ENCODE data around the gene UBE3B.

UBE3B gene

DNA sequence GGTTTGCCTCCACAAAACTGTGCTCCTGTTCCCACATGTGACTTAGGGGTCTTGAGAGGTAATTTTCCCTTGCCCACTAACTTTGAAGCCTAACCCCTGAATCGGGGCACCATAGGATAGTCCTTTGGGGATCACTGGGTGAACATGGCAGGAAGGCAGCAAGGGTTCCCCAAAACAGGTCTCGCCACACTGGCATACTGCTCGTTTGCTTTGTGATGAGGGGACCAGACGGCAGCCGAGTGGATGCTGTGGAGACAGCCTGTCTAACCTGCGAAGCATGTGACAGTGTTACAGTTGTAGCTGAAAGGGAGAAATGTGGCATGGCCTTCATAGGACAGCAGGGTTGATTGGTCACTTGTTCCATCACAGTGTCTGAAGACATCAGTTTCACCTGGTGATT lies 42.4 kb downstream of the UBE3B start:
- Mint-ChIP-seq H3K4me1 (no peaks in the 10 kb centered on the region), H3K27me3 (no peaks in the 10 kb centered on the region), H3K9me3 (no peaks in the 10 kb centered on the region), H3K36me3 (peaks cover 77% of the 10 kb centered on the region), H3K4me3 (no peak overlapping the region), H3K27ac (no peak overlapping the region)
- no peak for ATAC-seq

DNA sequence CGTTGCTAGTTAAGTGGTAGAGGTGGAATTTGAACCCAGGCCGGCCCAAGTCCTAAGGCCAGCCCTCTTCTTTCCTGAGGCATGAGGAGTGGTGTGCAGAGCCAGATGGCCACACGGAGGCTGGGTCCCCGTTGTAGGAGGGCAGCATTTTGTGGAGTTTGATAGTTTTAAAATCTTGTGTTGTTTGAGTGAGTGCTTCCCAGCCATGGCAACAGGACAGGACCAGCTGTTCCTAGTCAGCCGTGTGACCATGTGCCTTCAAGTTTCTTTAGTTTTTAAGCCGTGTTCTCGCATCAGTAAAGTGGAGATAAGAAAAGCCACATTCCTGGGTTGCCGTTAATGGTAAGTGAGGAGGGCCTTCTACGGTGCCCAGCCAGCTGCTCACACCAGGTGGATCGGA lies 44.4 kb downstream of the UBE3B start:
- Mint-ChIP-seq H3K27ac (no peak overlapping the region), H3K36me3 (peaks cover 84% of the 10 kb centered on the region)

DNA sequence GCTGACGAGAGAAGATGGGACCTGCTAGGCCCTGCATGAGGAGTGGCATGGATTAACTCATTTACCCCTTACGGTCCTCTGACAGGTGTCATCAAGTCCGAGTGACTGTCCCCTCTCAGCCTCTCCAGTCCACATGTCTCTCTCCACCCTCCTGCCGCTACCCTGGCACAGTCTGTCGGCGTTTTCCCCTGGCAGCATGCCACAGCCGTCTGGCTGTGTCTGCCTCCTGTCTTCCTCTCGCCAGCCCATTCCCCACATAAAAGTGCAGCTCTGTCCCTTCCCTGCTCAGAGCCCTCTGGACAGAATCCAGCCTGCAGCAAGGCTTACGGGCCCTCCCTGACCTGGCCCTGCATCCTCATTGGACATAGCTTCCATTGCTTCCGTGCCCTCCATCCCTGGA lies 45.6 kb downstream of the UBE3B start:
- no peaks in the 10 kb centered on the region for H3K4me1 Mint-ChIP-seq
- no peak for ATAC-seq
- H3K36me3 Mint-ChIP-seq: peaks cover 81% of the 10 kb centered on the region
- H3K27ac Mint-ChIP-seq: no peak overlapping the region
- H3K27me3 Mint-ChIP-seq: no peaks in the 10 kb centered on the region
- H3K9me3 Mint-ChIP-seq: no peaks in the 10 kb centered on the region
- H3K4me3 Mint-ChIP-seq: no peak overlapping the region

More for the DNA sequence above, 44.4 kb downstream of the UBE3B start:
- no peaks in the 10 kb centered on the region for H3K9me3 Mint-ChIP-seq
- ATAC-seq: no peak
- no peaks in the 10 kb centered on the region for H3K4me1 Mint-ChIP-seq
- H3K27me3 Mint-ChIP-seq: no peaks in the 10 kb centered on the region
- H3K4me3 Mint-ChIP-seq: no peak overlapping the region

DNA sequence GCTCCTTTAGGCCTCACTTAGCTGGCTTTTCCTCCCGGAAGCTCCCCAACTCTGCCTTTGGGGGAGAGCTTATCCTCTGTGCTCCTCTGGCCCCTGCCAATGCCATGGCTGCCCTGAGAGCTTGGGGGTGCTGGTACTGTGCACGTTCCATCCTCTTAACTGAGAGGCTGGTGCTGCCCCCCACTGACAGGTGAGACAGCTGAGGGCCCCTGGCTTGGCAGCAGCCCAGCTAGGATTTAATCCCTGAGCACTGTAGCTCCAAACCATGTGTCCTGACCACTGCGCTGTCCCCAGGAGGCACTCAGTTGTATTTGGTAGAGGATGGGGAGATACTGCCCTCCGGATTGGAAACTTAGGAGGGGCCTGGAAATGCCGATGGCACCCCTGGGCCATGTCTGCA lies 46.1 kb downstream of the UBE3B start:
- H3K27ac Mint-ChIP-seq: no peak overlapping the region

DNA sequence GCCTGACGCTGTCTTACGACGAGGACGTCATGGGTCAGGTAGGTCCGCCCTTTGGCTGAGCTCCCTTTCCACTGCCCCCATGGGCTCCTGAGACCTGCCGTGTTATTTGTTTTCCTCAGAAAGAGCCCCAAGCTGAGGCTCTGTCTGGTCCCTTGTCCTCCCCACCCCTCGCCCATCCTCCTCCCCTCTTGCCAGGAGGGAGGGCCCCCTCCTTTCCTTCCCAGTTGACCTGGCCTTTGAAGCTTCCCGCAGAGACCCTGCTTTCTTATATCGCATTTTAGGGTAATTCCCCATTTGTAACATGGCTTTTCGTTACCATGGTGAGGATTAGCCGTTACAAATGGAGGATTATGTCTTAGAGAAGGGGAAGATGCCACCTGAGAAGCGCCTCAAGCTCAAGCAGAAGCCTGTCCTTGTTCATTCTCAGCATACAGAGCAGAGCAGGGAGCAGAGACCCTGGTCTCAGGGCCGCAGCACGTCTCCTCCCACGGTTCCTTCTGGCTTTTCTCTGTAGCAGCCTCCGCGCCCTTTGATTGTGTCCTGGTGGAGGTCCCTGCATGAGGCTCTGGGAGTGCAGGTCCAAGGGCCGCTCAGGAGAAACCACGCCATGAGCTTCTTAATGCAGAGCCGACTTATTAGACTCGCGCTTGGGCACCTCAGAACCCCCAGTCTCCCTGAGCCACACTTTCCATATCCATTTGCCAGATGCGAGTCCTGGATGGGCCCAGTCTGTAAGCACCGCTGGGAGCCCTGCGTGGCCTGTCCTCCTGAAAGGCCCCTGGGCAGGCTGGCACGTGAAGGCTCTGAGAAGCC lies 47.2 kb downstream of the UBE3B start:
- no peaks in the 10 kb centered on the region for H3K9me3 Mint-ChIP-seq
- no peak overlapping the region for H3K4me3 Mint-ChIP-seq
- H3K27ac Mint-ChIP-seq: no peak overlapping the region
- no peaks in the 10 kb centered on the region for H3K4me1 Mint-ChIP-seq
- no peaks in the 10 kb centered on the region for H3K27me3 Mint-ChIP-seq
- no peak for ATAC-seq
- H3K36me3 Mint-ChIP-seq: peaks cover 78% of the 10 kb centered on the region

More for the DNA sequence above, 46.1 kb downstream of the UBE3B start:
- H3K4me1 Mint-ChIP-seq: no peaks in the 10 kb centered on the region
- H3K27me3 Mint-ChIP-seq: no peaks in the 10 kb centered on the region
- peaks cover 79% of the 10 kb centered on the region for H3K36me3 Mint-ChIP-seq
- no peaks in the 10 kb centered on the region for H3K9me3 Mint-ChIP-seq
- H3K4me3 Mint-ChIP-seq: no peak overlapping the region
- ATAC-seq: no peak

DNA sequence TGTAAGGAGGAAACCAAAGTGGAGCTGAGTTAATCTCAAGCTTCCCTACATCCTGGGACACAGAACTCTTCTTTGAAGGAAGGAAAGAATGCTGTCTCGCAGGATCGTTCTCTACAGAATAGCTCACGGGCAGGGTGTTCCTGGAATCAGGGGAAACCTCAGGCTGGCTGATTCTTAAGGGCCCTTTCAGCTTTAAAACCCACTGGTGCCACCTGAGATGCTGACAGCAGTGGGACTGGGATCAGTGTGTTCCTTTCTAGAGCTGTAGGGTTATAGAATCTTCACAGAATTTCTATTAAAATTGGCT lies 47.8 kb downstream of the UBE3B start:
- no peak for ATAC-seq
- peaks cover 78% of the 10 kb centered on the region for H3K36me3 Mint-ChIP-seq
- H3K4me3 Mint-ChIP-seq: no peak overlapping the region
- H3K4me1 Mint-ChIP-seq: no peaks in the 10 kb centered on the region
- no peaks in the 10 kb centered on the region for H3K9me3 Mint-ChIP-seq
- H3K27ac Mint-ChIP-seq: no peak overlapping the region
- no peaks in the 10 kb centered on the region for H3K27me3 Mint-ChIP-seq

DNA sequence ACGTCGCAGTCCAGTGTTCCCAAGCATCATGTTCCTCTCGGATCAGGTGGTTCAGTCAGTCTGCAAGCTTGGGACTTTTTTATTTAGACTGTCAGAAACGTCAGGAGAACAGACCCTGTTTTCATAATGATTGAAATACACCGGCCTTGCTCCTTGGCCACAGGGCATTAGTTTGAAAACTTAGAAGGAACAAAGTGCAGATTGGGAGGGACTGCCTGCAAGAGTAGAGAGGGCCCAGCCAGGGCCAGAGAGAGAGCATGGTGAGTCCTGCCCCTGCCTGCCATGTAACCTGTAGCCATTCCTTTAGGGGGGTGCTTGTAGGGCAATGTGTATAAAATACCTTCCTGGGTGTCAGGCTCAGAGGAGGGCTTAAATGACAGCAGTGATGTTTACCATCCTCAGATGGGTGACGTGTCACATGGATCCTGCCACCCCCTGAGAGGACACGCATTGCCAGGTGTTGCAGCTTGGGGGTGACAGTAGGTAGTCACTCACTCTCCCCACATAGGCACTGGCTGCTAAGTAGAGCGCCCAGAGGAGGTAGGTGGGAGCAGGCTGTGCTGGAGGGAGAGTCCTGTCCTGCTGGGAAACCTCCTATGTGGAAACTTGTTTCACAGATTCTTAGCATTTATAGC lies 50.2 kb downstream of the UBE3B start:
- no peaks in the 10 kb centered on the region for H3K4me1 Mint-ChIP-seq
- H3K4me3 Mint-ChIP-seq: no peak overlapping the region
- H3K9me3 Mint-ChIP-seq: no peaks in the 10 kb centered on the region
- H3K27me3 Mint-ChIP-seq: no peaks in the 10 kb centered on the region
- ATAC-seq: no peak
- no peak overlapping the region for H3K27ac Mint-ChIP-seq
- H3K36me3 Mint-ChIP-seq: peaks cover 66% of the 10 kb centered on the region

DNA sequence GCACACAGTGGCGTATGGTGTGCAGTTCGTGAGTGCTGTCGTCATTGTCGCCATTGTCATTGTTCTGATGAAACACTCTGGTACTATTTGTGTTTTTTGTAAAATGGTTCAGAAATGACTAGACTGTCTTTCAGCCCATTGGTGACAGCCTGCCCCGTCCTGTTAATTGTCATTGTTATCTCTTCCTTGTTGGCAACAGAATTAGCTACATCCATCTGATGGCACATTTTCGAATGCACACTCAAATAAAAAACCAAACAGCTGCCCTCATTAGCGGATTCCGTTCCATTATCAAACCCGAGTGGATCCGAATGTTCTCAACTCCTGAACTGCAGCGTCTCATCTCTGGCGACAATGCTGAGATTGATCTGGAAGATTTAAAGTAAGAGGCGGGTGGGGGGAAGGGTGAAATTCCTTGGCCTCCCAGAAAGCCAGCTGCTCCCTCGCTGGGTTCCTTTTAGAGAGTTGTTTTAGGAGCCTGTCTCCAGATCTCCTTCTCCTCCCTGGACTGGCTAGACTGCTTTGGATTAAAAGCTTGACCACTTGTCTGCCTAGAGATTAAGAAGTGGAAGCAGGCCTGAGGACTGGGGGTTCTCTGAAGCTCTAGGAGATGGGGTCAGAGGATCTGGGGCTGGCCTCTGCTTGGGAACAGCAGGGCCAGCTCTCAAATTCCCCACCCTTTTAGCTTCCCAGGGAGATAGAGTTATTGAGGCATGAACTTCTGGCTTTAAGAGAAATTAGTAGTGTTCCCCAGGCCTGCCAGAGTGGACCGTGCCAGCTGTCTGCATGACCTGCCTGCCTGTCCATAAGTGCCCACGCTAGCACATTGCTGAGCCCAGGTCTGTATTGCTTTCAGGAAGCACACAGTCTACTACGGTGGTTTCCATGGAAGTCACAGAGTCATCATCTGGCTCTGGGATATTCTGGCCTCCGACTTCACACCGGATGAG lies 52.5 kb downstream of the UBE3B start:
- no peak for ATAC-seq
- no peaks in the 10 kb centered on the region for H3K4me1 Mint-ChIP-seq
- H3K4me3 Mint-ChIP-seq: no peak overlapping the region
- H3K9me3 Mint-ChIP-seq: no peaks in the 10 kb centered on the region
- peaks cover 61% of the 10 kb centered on the region for H3K36me3 Mint-ChIP-seq
- H3K27me3 Mint-ChIP-seq: no peaks in the 10 kb centered on the region
- no peak overlapping the region for H3K27ac Mint-ChIP-seq

DNA sequence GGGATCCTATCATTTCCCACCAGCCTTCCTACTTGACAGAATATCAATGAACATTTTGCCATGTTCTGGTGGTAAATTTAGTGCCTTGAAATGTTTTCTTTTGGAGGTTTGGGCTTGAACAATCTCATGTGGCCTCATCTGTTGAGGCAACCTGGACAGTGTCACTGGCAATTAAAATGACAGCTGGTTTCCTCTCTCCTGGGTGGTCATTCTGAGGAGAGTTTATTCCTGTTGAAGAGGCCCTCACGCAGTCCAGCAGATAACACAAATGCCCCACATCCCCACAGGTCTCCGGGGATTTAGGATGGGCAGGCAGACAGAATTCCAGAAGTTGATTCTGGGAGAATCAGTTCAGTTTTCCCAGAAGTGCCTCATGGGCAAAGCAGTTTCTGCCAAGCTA lies 54.0 kb downstream of the UBE3B start:
- Mint-ChIP-seq H3K36me3 (peaks cover 55% of the 10 kb centered on the region), H3K4me3 (no peak overlapping the region), H3K27me3 (no peaks in the 10 kb centered on the region), H3K9me3 (no peaks in the 10 kb centered on the region), H3K27ac (no peak overlapping the region), H3K4me1 (no peaks in the 10 kb centered on the region)
- ATAC-seq: no peak

DNA sequence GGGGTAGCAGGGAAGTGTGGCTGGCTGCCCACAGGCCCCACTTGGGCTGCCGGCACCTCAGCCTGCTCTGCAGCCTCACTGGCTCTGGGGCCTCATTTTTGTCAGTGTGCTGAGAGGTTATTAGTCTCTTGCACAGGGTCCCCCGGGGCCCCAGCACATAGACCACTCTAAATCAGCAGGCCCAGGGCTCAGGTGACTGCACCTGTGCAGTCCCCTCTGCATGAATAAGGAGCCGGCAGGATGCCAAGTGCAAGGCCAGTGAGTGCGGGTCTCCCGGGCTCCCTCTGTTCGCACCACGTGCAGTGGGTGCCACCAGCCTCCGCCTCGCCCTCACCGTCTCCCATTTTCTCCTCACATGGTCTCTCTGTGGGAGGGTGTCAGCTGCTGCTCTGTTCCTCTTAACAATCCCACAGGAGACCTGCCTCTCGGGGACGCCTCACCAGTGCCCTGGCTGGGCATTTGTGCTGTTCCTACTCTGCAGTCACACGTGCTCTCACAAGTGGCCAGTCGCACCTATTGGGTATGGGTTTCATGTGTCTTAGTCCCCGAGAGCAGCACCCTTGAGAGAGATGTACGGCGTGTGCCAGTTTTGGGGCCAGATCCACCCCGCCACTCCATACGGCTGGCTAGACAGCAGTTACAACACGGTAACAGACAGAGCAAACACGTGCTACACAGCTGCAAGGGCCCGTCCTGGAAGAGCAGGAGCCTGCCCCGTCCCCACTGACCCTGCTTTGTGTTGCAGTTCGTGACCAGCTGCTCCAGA lies 55.5 kb downstream of the UBE3B start:
- Mint-ChIP-seq H3K4me3 (no peak overlapping the region), H3K4me1 (no peaks in the 10 kb centered on the region), H3K27ac (no peak overlapping the region), H3K36me3 (peaks cover 52% of the 10 kb centered on the region), H3K9me3 (no peaks in the 10 kb centered on the region), H3K27me3 (no peaks in the 10 kb centered on the region)
- no peak for ATAC-seq

DNA sequence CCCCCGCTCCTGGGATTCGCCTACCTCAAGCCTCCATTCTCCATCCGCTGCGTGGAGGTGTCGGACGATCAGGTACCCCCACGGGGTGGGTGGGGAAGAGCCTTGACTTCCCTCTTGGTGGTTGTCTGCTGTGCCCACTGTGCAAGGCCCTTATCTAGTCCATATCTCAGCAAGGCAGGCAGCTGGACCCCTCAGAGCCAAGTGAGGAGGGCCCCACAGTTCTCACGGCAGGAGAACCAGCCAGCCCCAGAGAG lies 56.0 kb downstream of the UBE3B start:
- H3K27me3 Mint-ChIP-seq: no peaks in the 10 kb centered on the region
- H3K9me3 Mint-ChIP-seq: no peaks in the 10 kb centered on the region
- no peak for ATAC-seq
- H3K4me3 Mint-ChIP-seq: no peak overlapping the region
- H3K36me3 Mint-ChIP-seq: peaks cover 51% of the 10 kb centered on the region
- no peaks in the 10 kb centered on the region for H3K4me1 Mint-ChIP-seq
- H3K27ac Mint-ChIP-seq: no peak overlapping the region

DNA sequence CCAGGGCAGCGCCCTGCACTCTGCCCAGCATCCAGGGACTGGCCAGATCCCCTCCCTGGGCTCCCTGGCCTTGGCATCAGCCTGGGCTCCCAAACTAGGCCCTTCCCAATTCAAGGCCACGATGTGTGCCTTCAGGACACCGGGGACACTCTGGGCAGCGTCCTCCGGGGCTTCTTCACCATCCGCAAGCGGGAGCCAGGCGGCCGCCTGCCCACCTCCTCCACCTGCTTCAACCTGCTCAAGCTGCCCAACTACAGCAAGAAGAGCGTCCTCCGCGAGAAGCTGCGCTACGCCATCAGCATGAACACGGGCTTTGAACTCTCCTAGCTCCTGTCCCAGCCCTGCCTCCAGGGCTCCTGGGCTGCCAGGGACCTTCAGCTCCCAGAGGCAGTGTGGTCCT lies 57.0 kb downstream of the UBE3B start:
- Mint-ChIP-seq H3K9me3 (no peaks in the 10 kb centered on the region), H3K4me1 (no peaks in the 10 kb centered on the region), H3K4me3 (no peak overlapping the region), H3K27ac (no peak overlapping the region), H3K36me3 (peaks cover 50% of the 10 kb centered on the region), H3K27me3 (no peaks in the 10 kb centered on the region)
- ATAC-seq: no peak

DNA sequence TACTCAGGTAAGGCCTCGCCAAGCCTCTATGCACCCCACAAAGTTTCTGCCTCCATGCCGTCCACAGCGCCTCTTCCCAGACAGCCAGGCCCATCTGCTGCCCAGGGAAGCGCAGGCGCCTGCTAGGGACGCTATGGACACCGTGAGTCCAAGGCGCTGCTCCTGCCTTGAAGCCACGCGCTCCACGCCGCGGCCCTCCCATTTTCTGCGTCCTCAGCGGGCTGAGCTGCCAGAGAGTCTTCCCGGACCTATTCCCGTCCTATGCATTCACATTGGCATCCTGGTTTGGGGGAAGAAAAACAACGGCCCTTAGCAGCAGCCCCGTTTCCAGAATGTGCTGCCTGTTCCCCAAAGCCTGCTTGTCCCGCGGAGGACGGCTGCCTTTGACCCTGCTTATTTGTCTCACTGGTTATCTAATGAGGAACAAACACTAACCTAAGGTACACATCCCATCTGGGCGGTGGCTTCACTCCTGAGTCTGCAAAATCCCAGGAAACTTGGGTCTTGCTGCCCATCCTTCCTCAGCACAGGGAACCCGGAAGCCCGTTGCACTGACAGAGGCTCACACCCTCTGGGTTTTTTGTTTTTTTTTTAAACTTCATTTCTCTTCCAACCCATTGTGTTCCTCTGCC lies 57.9 kb downstream of the UBE3B start:
- Mint-ChIP-seq H3K36me3 (peaks cover 41% of the 10 kb centered on the region), H3K9me3 (no peaks in the 10 kb centered on the region)

DNA sequence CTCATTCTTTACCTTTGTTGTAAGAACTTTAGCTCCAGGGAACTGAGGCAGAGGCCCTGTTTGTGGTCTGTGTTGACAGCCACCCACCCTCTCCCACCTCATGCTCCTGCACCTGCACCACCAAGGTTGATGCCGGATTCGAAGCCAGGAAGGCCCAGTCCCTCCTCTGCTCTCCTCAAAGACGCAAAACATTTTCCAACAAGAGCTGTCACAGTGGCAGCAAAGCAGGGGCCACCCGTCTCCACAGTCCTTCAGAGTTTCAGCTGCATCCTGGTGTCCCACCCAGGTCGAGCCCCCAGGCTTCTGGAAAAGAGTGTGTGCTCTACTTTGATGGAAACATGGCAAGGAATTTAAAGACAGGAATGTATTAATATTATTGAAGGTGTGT lies 58.4 kb downstream of the UBE3B start:
- Mint-ChIP-seq H3K27ac (no peak overlapping the region), H3K4me3 (no peak overlapping the region), H3K9me3 (no peaks in the 10 kb centered on the region), H3K36me3 (peaks cover 36% of the 10 kb centered on the region), H3K4me1 (no peaks in the 10 kb centered on the region), H3K27me3 (no peaks in the 10 kb centered on the region)
- no peak for ATAC-seq

More for the DNA sequence above, 57.9 kb downstream of the UBE3B start:
- H3K27me3 Mint-ChIP-seq: no peaks in the 10 kb centered on the region
- ATAC-seq: no peak
- no peak overlapping the region for H3K4me3 Mint-ChIP-seq
- no peaks in the 10 kb centered on the region for H3K4me1 Mint-ChIP-seq
- H3K27ac Mint-ChIP-seq: no peak overlapping the region

DNA sequence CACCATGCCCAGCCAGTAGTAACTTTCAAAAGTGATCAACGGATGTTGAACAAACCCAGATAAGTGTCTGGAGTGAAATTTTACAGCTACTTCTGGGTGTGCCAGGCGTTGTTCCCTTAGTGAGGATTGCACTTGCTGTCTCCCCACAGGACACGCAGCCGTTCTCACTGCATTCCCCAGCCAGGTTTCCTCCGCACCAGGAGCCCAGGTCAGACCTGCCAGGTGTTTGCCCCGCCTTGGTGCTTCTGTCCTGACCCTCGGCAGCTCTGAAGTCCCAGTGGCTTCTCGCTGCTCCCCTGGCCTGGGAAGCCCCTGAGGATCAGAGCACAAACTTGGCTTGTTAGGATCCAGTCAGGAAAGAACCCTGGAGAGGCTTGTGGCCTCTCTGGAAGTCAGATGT lies 59.7 kb downstream of the UBE3B start:
- no peak for ATAC-seq
- no peaks in the 10 kb centered on the region for H3K4me1 Mint-ChIP-seq

More for the DNA sequence above, 59.7 kb downstream of the UBE3B start:
- Mint-ChIP-seq H3K4me3 (no peak overlapping the region), H3K27ac (no peak overlapping the region), H3K9me3 (no peaks in the 10 kb centered on the region), H3K27me3 (no peaks in the 10 kb centered on the region), H3K36me3 (peaks cover 31% of the 10 kb centered on the region)
